GM18498 (cell line): ENCODE results near the gene MKI67.
"Not testable (repeated sequence)": the region's sequence is repeated elsewhere in the genome, so short reads cannot be mapped to it uniquely, and the experiment has no call there.

Source experiments
- ATAC-seq: cut with Tn5 transposase; IDR thresholded peaks from one replicate; pipeline ENCODE4 v1.9.1; 2021; ENCODE audit warnings: mild to moderate bottlenecking, moderate library complexity; ENCODE audit not compliant: unreplicated experiment

MKI67 gene

GRCh38 chr10:128150561-128150960, 24.3 kb upstream of the MKI67 start:
- no peak for ATAC-seq

GRCh38 chr10:128150045-128150493, 23.8 kb upstream of the MKI67 start:
- peak; percentile 95 for ATAC-seq

- ATAC-seq: no peak
Measured at GRCh38 chr10:128149267-128150014, 23.2 kb upstream of the MKI67 start.

GRCh38 chr10:128147669-128148068, 21.4 kb upstream of the MKI67 start:
- ATAC-seq: no peak

- ATAC-seq: peak; percentile 54
Measured at GRCh38 chr10:128147064-128147463, 20.8 kb upstream of the MKI67 start.

- no peak for ATAC-seq
Measured at GRCh38 chr10:128144547-128144946, 18.3 kb upstream of the MKI67 start.

GRCh38 chr10:128143531-128143930, 17.3 kb upstream of the MKI67 start:
- ATAC-seq: no peak

GRCh38 chr10:128140425-128140824, 14.2 kb upstream of the MKI67 start:
- ATAC-seq: no peak

GRCh38 chr10:128138429-128138828, 12.2 kb upstream of the MKI67 start:
- not testable (repeated sequence) for ATAC-seq

GRCh38 chr10:128137877-128138276, 11.7 kb upstream of the MKI67 start:
- ATAC-seq: peak; percentile 82

- ATAC-seq: no peak
Measured at GRCh38 chr10:128130051-128130450, 3.8 kb upstream of the MKI67 start.

- no peak for ATAC-seq
Measured at GRCh38 chr10:128128582-128128981, 2.4 kb upstream of the MKI67 start.

- peak; percentile 2 for ATAC-seq
Measured at GRCh38 chr10:128125416-128125943, 743 bp downstream of the MKI67 start.

GRCh38 chr10:128124813-128125403, 1.3 kb downstream of the MKI67 start:
- ATAC-seq: no peak

- no peak for ATAC-seq
Measured at GRCh38 chr10:128123846-128124245, 2.4 kb downstream of the MKI67 start.

- no peak for ATAC-seq
Measured at GRCh38 chr10:128122931-128123330, 3.3 kb downstream of the MKI67 start.

- no peak for ATAC-seq
Measured at GRCh38 chr10:128121750-128122412, 4.3 kb downstream of the MKI67 start.

GRCh38 chr10:128116851-128117615, 9.2 kb downstream of the MKI67 start:
- no peak for ATAC-seq

- no peak for ATAC-seq
Measured at GRCh38 chr10:128116187-128116586, 10.0 kb downstream of the MKI67 start.

GRCh38 chr10:128115356-128115755, 10.9 kb downstream of the MKI67 start:
- no peak for ATAC-seq

GRCh38 chr10:128114901-128115300, 11.3 kb downstream of the MKI67 start:
- ATAC-seq: no peak
